ENCODE measurements around the gene STX5.
A peak's percentile ranks its signal among the peaks of the same experiment; 100 is the strongest.

STX5 gene

DNA sequence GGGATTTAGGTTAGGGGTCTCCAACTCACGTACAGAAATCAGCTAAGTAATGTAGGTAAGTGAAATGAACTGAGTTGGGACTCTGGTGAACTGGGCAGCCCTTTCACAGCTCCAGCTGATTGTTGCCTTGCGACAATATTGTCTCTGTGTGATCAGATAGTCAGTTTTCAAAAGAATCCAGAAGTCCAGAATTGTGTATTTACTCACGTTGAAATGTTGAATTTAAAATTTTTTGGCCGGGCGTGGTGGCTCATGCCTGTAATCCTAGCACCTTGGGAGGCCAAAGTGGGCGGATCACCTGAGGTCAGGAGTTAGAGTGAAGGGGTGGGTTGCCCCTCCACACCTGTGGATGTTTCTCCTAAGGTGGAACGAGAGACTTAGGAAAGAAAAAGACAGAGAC, 26.4 kb upstream of the STX5 start:
- no peak overlapping the region for H3K4me3 ChIP-seq (replicated peaks; ENCODE audit: low read depth, low read length)
- no peak for DNase-seq (ENCODE audit: low read depth)
- TF ChIP-seq, protein P1, sequence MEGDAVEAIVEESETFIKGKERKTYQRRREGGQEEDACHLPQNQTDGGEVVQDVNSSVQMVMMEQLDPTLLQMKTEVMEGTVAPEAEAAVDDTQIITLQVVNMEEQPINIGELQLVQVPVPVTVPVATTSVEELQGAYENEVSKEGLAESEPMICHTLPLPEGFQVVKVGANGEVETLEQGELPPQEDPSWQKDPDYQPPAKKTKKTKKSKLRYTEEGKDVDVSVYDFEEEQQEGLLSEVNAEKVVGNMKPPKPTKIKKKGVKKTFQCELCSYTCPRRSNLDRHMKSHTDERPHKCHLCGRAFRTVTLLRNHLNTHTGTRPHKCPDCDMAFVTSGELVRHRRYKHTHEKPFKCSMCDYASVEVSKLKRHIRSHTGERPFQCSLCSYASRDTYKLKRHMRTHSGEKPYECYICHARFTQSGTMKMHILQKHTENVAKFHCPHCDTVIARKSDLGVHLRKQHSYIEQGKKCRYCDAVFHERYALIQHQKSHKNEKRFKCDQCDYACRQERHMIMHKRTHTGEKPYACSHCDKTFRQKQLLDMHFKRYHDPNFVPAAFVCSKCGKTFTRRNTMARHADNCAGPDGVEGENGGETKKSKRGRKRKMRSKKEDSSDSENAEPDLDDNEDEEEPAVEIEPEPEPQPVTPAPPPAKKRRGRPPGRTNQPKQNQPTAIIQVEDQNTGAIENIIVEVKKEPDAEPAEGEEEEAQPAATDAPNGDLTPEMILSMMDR (IDR thresholded peaks at IDR 0.05; ENCODE audit: low read length, missing control alignments) = no peak

DNA sequence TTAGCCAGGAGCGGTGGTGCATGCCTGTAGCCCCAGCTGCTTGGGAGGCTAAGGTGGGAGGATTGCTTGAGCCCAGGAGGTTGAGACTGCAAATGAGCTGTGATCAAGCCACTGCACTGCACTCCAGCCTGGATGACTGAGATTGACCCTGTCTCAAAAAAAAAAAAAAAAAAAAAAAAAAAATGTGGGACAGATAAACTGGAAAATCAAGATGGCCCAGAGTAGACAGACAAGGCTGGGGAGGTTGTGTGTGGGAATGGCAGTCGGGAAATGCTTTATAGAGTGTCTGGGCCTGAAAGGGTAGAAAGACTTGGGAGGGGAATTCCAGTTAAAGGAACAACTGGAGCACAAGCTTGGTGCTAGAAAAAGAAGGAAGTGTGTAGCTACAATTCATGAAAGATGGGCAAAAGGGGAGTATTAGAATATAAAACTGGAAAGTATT, 25.7 kb upstream of the STX5 start:
- DNase-seq (ENCODE audit: low read depth) = no peak
- TF ChIP-seq, protein P1 (IDR thresholded peaks at IDR 0.05; ENCODE audit: low read length, missing control alignments) = no peak
- no peak overlapping the region for H3K4me3 ChIP-seq (replicated peaks; ENCODE audit: low read depth, low read length)

DNA sequence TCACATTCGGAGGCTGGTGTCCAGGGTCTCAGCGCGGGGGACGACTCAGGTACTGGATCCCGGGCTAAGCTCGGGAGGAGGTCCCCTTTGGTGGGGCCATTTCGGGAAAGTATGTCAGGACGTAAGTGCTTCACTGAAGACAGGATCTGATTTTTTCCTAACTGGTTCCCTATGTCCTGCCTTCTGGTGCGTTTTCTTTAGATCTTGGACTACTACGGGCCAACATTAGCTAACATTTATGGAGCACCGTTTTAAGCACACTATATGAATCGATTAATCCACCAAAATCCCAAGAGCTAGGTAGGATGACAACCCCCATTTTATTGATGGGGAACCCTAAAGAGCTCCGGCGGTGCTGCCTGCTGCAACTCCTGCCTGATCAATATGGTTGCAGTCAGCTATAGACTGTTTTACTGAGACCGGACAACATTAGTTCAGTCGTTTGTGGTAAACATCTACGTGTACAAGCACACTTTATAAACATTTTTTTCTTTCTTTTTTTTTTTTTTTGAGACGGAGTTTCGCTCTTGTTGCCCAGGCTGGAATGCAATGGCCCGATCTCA, 24.6 kb upstream of the STX5 start:
- DNase-seq (ENCODE audit: low read depth) = peak; percentile 23
- H3K4me3 ChIP-seq (replicated peaks; ENCODE audit: low read depth, low read length) = peak overlapping the region; percentile 82

DNA sequence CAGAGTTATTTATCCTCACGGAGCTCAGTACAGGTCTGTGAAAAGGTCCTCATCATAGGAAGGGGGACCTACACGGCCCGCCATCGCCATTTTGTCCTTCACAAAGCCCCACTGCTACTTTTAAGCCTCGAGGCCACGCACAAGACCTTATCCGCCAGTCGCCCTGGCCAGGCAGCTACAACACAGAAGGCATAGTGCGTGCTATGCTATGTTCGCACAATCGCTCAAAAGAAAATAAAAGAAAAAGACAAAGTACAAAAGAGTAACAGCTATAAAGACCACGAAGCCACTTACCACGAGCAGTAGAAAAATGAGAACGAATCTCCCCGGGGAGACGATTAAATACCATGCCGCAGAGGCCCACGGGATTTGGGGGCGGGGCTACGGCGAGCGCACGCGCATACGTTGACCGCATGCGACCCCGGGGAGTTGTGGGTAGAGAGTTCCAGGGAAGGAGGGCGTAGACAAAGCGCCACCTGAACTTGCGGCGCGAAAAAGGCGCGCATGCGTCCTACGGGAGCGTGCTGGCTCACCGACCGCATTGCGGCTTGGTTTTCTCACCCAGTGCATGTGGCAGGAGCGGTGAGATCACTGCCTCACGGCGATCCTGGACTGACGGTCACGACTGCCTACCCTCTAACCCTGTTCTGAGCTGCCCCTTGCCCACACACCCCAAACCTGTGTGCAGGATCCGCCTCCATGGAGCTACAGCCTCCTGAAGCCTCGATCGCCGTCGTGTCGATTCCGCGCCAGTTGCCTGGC, 23.9 kb upstream of the STX5 start:
- peak overlapping the region; percentile 82 for H3K4me3 ChIP-seq (replicated peaks; ENCODE audit: low read depth, low read length)
- TF ChIP-seq, protein P1 (IDR thresholded peaks at IDR 0.05; ENCODE audit: low read length, missing control alignments) = no peak
- peak; percentile 98 for DNase-seq (ENCODE audit: low read depth)

More for the DNA sequence above, 24.6 kb upstream of the STX5 start:
- TF ChIP-seq, protein P1 (IDR thresholded peaks at IDR 0.05; ENCODE audit: low read length, missing control alignments) = no peak

DNA sequence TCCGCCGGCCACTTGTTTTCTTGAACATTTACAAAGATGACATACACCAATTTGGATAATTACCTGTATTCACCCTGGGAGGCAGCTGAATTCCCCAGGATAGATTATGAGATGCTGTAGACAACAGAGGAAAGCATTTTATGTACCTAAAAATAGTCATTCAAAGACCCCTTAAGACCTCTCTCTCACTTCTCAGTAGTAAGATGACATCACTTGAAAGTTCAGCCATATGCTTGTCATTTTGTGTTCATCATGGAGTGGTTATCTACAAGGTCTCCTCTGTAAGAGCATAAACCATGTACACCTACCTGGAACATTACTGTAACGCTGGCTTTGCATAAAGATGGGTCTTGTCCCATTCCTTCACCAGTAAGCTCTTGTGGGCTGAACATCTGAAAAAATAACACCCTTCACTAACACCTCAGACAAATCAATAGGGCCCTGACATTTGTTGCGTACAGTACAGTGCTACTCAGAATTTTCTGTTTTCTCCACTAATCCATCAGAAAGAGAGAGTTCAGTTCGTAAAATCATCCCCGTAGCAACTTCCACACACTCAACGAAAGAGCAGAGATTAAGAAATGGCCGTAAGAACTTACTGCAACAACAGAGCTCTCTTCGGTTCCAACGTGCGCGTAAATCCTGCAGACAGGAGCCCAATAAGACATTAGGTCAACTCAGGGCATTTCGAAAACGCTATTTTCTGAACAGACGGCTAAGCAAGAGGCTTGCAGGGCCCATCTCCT, 23.1 kb upstream of the STX5 start:
- TF ChIP-seq, protein P1 (IDR thresholded peaks at IDR 0.05; ENCODE audit: low read length, missing control alignments) = no peak
- DNase-seq (ENCODE audit: low read depth) = peak; percentile 24
- H3K4me3 ChIP-seq (replicated peaks; ENCODE audit: low read depth, low read length) = peak overlapping the region; percentile 82

DNA sequence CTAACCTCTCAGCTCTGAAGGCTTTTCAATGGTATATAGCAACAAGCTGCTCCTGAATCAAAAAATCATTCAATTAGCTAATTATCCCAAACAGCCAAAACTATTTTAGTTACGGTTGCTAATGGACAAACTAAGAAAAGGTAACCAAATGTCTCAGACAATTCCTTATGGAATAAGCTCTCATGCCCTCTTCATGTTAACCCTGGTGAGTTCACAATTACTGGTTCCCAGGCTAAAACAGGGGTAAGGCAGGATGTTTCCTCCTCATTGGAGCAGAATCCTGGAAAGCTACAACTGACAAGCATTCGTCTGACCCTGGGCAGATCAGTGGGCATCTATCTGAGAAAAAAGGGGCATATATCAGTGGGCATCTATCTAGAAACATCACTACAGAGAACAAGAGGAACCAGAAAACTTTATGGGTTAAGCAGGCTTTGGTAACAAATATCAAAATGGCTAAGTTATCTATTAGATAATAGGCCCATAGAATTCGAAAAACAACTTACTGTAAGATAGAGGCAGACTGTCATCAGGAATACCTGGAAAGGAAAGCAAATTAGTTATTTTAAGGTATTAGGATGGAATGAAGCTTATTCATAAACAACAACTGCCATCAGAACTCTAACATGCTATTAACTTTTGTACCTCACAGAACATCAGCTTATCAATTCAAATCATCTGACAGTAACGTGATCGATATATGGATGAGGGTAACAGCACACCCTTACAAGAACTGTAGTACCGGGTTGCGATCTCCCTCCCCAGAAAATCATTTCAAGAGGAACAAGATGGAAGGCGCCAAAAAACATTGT, 22.4 kb upstream of the STX5 start:
- TF ChIP-seq, protein P1 (IDR thresholded peaks at IDR 0.05; ENCODE audit: low read length, missing control alignments) = no peak
- DNase-seq (ENCODE audit: low read depth) = no peak
- peak overlapping the region; percentile 82 for H3K4me3 ChIP-seq (replicated peaks; ENCODE audit: low read depth, low read length)
